ENCODE data around the gene FAM186B. TPM values are rescaled to one million over a fixed set of nuclear protein-coding genes. Genes with fewer than 3 reads are reported as not detected.

The FAM186B gene
- total RNA-seq, 4 donors from 2014 or later = 0.35 to 1.0 TPM; not detected in 2

GRCh38 chr12:49644620-49644994 is 39.2 kb upstream of the FAM186B start:
- DNase-seq = peak; percentile 74 to 92 (median 86)
- Histone ChIP-seq H3K27me3 (no peaks in the 10 kb centered on the region), H3K9me3 (no peaks in the 10 kb centered on the region), H3K4me1 (peaks cover 0 to 13% (median 3%) of the 10 kb centered on the region in 4 donors), H3K4me3 (no peak overlapping the region), H3K36me3 (peaks cover 0 to 17% (median 0%) of the 10 kb centered on the region in 3 donors), H3K27ac (peak overlapping the region in 1 of 4 donors; percentile 27)
- TF ChIP-seq CTCF (IDR thresholded peaks at IDR 0.05) (peak; percentile 75 to 94 (median 90)), POLR2A (IDR thresholded peaks at IDR 0.05) (no peak)

- Histone ChIP-seq H3K9me3 (no peaks in the 10 kb centered on the region), H3K27ac (peak overlapping the region in 1 of 4 donors; percentile 27), H3K4me3 (no peak overlapping the region), H3K4me1 (peaks cover 0 to 13% (median 3%) of the 10 kb centered on the region in 4 donors), H3K27me3 (no peaks in the 10 kb centered on the region), H3K36me3 (peaks cover 0 to 12% (median 0%) of the 10 kb centered on the region in 3 donors)
- no peak for DNase-seq
- no peak for TF ChIP-seq CTCF (IDR thresholded peaks at IDR 0.05)
- no peak for TF ChIP-seq POLR2A (IDR thresholded peaks at IDR 0.05)
These were observed 38.7 kb upstream of the FAM186B start for GRCh38 chr12:49643961-49644619.

- no peaks in the 10 kb centered on the region for H3K9me3 ChIP-seq
- H3K27me3 ChIP-seq = no peaks in the 10 kb centered on the region
- H3K4me3 ChIP-seq = no peak overlapping the region
- no peak for DNase-seq
- no peak overlapping the region for H3K27ac ChIP-seq
- H3K4me1 ChIP-seq = peaks cover 0 to 9% (median 3%) of the 10 kb centered on the region in 4 donors
- H3K36me3 ChIP-seq = peaks cover 0 to 5% (median 0%) of the 10 kb centered on the region in 3 donors
- TF ChIP-seq CTCF (IDR thresholded peaks at IDR 0.05) (no peak), POLR2A (IDR thresholded peaks at IDR 0.05) (no peak)
These were observed 37.7 kb upstream of the FAM186B start for GRCh38 chr12:49643135-49643534.

GRCh38 chr12:49642370-49642802 is 36.9 kb upstream of the FAM186B start:
- H3K4me3 ChIP-seq = no peak overlapping the region
- peak in 2 of 3 donors; percentile 67 to 76 for DNase-seq
- H3K27me3 ChIP-seq = no peaks in the 10 kb centered on the region
- TF ChIP-seq POLR2A (IDR thresholded peaks at IDR 0.05) (peak in 1 of 2 donors; percentile 30), CTCF (IDR thresholded peaks at IDR 0.05) (no peak)
- H3K9me3 ChIP-seq = no peaks in the 10 kb centered on the region
- peak overlapping the region in 2 of 4 donors; percentile 46 to 84 for H3K27ac ChIP-seq
- H3K36me3 ChIP-seq = peaks cover 0 to 5% (median 0%) of the 10 kb centered on the region in 3 donors
- peaks cover 0 to 9% (median 3%) of the 10 kb centered on the region in 4 donors for H3K4me1 ChIP-seq

GRCh38 chr12:49641748-49642369 is 36.4 kb upstream of the FAM186B start:
- H3K27me3 ChIP-seq = no peaks in the 10 kb centered on the region
- DNase-seq = no peak
- TF ChIP-seq POLR2A (IDR thresholded peaks at IDR 0.05) (no peak), CTCF (IDR thresholded peaks at IDR 0.05) (no peak)
- H3K4me3 ChIP-seq = no peak overlapping the region
- peaks cover 0 to 10% (median 3%) of the 10 kb centered on the region in 4 donors for H3K4me1 ChIP-seq
- peak overlapping the region in 2 of 4 donors; percentile 46 to 84 for H3K27ac ChIP-seq
- no peaks in the 10 kb centered on the region for H3K9me3 ChIP-seq
- peaks cover 0 to 5% (median 0%) of the 10 kb centered on the region in 3 donors for H3K36me3 ChIP-seq

All from Peyer's patch (tissue), 4 donors.